Stomach smooth muscle (tissue), 2 donors: ENCODE results near the gene NRN1L.

Experiments
- H3K27ac ChIP-seq: one replicate; pipeline ENCODE4 v1.7.0; 2013; ENCODE audit warnings: mild to moderate bottlenecking, low read length, inconsistent platforms
- H3K27me3 ChIP-seq, 2 donors: one replicate each; pipeline ENCODE4 v1.7.0; 2013; ENCODE audit warnings: low read length in 2 of 2; ENCODE audit not compliant: insufficient read depth in 2 of 2, control insufficient read depth in 1 of 2
- H3K36me3 ChIP-seq, 2 donors: one replicate each; pipeline ENCODE4 v1.7.0; 2013; ENCODE audit warnings: low read length in 2 of 2; ENCODE audit not compliant: control insufficient read depth in 2 of 2, insufficient read depth in 2 of 2
- H3K4me1 ChIP-seq: one replicate; pipeline ENCODE4 v1.7.0; 2013; ENCODE audit warnings: low read length; ENCODE audit not compliant: control insufficient read depth, insufficient read depth
- H3K4me3 ChIP-seq, 2 donors: one replicate each; pipeline ENCODE4 v1.7.0; 2013; ENCODE audit warnings: low read length in 2 of 2
- H3K9ac ChIP-seq, 2 donors: one replicate each; pipeline ENCODE4 v1.7.0; 2013; ENCODE audit warnings: low read length in 2 of 2, mild to moderate bottlenecking in 1 of 2
- H3K9me3 ChIP-seq, 2 donors: one replicate each; pipeline ENCODE4 v1.7.0; 2013; ENCODE audit warnings: low read length in 2 of 2; ENCODE audit not compliant: control insufficient read depth in 2 of 2
- donor health status: healthy.
- donor health status: Pancreatic carcinoma.

Gene NRN1L

DNA sequence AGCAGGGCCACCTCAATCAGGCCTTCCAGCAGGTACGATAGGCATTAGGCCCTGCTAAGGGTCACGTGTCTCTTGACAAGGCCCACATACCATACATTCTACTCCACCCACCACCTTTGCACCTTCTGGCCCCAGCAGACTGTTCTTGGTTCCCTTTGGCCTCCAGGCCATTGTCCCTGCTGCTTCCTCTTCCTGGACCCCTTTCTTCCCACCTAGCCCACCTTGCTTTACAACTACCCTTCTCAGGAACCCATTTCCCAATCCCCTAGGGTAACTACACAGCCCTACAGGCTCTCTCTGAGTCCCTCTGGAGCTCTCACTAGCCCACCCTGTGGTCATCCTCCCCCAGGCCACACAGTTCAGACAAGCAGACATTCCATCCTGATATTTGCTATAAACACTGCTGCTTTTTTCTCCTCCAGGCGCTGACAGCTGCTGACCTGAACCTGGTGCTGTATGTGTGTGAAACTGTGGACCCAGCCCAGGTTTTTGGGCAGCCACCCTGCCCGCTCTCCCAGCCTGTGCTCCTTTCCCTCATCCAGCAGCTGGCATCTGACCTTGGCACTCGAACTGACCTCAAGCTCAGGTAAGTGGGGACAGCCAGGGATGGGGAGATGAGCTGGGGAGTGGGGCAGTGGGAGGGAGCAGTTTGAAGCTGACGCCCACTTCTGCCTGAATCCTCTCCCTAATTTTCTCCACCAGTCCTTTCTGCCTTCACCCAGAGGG lies 1.4 kb upstream of the NRN1L start:
- Histone ChIP-seq H3K27ac (peak overlapping the region; percentile 41), H3K36me3 (peaks cover 54% of the 10 kb centered on the region in 2 donors), H3K4me1 (peaks cover 15% of the 10 kb centered on the region), H3K9me3 (no peaks in the 10 kb centered on the region), H3K4me3 (no peak overlapping the region), H3K9ac (no peak overlapping the region), H3K27me3 (no peaks in the 10 kb centered on the region)

DNA sequence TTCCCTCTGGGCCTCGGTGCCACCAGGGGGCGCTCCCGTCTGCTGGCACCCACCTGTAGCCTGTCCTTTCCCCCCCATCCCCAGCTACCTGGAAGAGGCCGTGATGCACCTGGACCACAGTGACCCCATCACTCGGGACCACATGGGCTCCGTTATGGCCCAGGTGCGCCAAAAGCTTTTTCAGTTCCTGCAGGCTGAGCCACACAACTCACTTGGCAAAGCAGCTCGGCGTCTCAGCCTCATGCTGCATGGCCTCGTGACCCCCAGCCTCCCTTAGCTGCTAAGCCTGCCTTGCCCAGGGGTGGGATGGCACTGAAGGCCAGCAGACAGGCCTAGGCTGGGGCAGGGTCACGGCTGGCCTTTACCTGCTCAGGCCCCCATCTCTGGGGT lies 818 bp upstream of the NRN1L start:
- Histone ChIP-seq H3K36me3 (peaks cover 48% of the 10 kb centered on the region in 2 donors), H3K27me3 (no peaks in the 10 kb centered on the region), H3K4me3 (no peak overlapping the region), H3K4me1 (peaks cover 15% of the 10 kb centered on the region), H3K27ac (peak overlapping the region; percentile 41), H3K9ac (no peak overlapping the region), H3K9me3 (no peaks in the 10 kb centered on the region)

GRCh38 chr16:67885545-67885944 lies 860 bp downstream of the NRN1L start:
- peaks cover 31% of the 10 kb centered on the region in 2 donors for H3K36me3 ChIP-seq
- H3K27ac ChIP-seq, result peak overlapping the region; percentile 41
- H3K9me3 ChIP-seq, result no peaks in the 10 kb centered on the region
- H3K4me1 ChIP-seq, result peaks cover 15% of the 10 kb centered on the region
- no peak overlapping the region for H3K4me3 ChIP-seq
- no peak overlapping the region for H3K9ac ChIP-seq
- H3K27me3 ChIP-seq, result no peaks in the 10 kb centered on the region

GRCh38 chr16:67885976-67886375 lies 1.3 kb downstream of the NRN1L start:
- Histone ChIP-seq H3K4me1 (peaks cover 15% of the 10 kb centered on the region), H3K9ac (no peak overlapping the region), H3K9me3 (no peaks in the 10 kb centered on the region), H3K27me3 (no peaks in the 10 kb centered on the region), H3K36me3 (peaks cover 27% of the 10 kb centered on the region in 2 donors), H3K4me3 (no peak overlapping the region), H3K27ac (no peak overlapping the region)

DNA sequence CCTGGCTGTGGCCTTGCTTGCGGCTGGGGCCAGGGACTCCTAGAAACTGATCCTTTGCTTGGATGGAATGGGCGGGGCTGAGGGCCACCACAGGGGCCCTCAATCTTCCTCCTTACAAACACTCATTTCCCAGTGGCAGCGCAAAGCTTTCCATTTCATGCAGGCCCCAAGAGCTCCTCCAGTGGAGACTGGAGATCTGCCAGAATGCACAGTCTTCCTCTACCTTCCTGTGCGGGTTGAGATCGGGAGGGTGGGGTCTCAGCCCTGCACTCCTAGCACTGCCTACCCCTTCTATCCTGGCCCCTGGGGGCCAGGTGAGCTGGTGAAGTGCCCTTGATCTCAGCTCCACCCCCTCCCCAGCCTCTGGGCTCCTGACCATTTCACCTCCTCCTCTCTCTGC lies 1.7 kb downstream of the NRN1L start:
- no peaks in the 10 kb centered on the region for H3K27me3 ChIP-seq
- H3K9me3 ChIP-seq, result no peaks in the 10 kb centered on the region
- H3K27ac ChIP-seq, result no peak overlapping the region
- no peak overlapping the region for H3K4me3 ChIP-seq
- peaks cover 23% of the 10 kb centered on the region in 2 donors for H3K36me3 ChIP-seq
- no peak overlapping the region for H3K9ac ChIP-seq
- H3K4me1 ChIP-seq, result peaks cover 15% of the 10 kb centered on the region

GRCh38 chr16:67888331-67888730 lies 3.6 kb downstream of the NRN1L start:
- Histone ChIP-seq H3K27ac (no peak overlapping the region), H3K4me1 (peaks cover 21% of the 10 kb centered on the region), H3K36me3 (peaks cover 3% of the 10 kb centered on the region in 2 donors), H3K27me3 (no peaks in the 10 kb centered on the region), H3K4me3 (no peak overlapping the region), H3K9me3 (no peaks in the 10 kb centered on the region), H3K9ac (no peak overlapping the region)

GRCh38 chr16:67892375-67892774 lies 7.7 kb downstream of the NRN1L start:
- no peaks in the 10 kb centered on the region for H3K9me3 ChIP-seq
- H3K27ac ChIP-seq, result peak overlapping the region; percentile 55
- peak overlapping the region; percentile 76 to 87 for H3K4me3 ChIP-seq
- H3K27me3 ChIP-seq, result no peaks in the 10 kb centered on the region
- H3K9ac ChIP-seq, result peak overlapping the region; percentile 75 to 79
- peaks cover 29% of the 10 kb centered on the region for H3K4me1 ChIP-seq
- no peaks in the 10 kb centered on the region for H3K36me3 ChIP-seq

DNA sequence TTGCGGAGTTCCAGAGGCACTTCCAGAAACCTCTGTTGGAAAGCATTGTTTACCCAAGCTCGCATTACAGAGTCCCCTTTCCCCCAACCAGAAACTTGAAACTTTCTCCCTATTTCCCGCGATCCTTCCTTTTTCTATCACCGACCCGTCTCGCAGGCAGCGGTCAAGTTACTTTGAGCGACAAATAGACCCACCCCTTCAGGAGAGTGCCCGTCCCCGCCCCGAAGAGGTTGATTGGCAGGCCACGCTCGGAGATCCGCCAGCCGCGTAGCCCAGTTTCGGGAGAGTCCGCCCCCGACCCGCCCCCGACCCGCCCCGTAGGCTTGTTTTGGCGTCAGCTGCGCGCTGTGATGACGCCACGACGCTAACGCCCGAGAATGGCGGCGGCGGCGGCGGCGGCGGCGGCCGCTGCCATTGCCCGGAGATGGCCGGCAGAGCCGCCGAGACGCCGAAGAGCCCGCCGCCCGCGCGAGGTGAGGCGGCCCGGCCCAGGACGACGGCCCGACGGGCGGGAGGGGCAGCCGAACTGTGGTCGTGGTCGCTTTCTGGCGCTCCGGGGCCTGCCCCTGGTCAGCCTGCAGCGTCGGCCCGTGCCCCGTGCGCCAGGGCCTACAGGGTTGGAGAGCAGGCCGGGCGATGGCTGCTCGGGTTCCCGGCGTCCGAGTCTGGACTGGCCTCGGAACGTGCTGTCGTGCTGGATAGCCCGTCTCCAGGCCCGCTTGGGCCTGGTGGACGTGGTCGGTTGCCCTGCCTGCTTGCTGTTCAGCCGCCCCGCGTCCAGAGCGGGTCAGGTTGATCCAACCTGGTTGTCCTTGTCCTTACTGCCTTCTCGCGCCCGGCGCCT lies 8.4 kb downstream of the NRN1L start, which contains the start of gene PSKH1:
Gene PSKH1, plus strand, starts transcription at position 356 of the 844 bp plus-strand sequence. CDS start 15,496 bp downstream, outside the sequence.
- no peaks in the 10 kb centered on the region for H3K9me3 ChIP-seq
- H3K9ac ChIP-seq, result peak within 1 kb of the TSS; percentile 96 to 99
- peak within 1 kb of the TSS; percentile 90 for H3K27ac ChIP-seq
- no peaks in the 10 kb centered on the region for H3K36me3 ChIP-seq
- peak within 1 kb of the TSS; percentile 87 to 96 for H3K4me3 ChIP-seq
- H3K4me1 ChIP-seq, result peaks cover 30% of the 10 kb centered on the region
- H3K27me3 ChIP-seq, result no peaks in the 10 kb centered on the region

GRCh38 chr16:67893743-67894399 lies 9.2 kb downstream of the NRN1L start:
- Histone ChIP-seq H3K4me3 (peak overlapping the region; percentile 75 to 96), H3K36me3 (no peaks in the 10 kb centered on the region), H3K9me3 (no peaks in the 10 kb centered on the region), H3K27ac (peak overlapping the region; percentile 90), H3K27me3 (no peaks in the 10 kb centered on the region), H3K9ac (peak overlapping the region; percentile 96 to 99), H3K4me1 (peaks cover 30% of the 10 kb centered on the region)

DNA sequence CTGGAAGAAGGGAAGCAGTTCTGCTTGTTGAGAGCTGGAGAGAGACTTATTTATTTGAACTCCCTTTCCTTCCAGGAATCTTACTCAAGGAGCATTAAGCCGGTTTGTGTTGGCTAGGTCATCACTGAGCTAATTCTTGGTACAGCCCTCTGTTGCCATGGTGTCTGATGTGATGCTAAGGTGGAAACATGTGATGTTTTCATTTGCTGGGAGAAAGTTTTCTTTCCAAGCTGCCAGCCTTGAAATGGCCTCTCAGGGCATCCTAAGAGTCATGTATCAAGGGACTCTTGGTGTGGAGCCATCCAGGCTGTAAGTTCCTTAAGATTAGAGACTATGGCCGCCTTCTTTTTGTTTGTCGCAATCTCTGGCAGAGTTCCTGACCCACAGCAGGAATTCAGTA lies 12.5 kb downstream of the NRN1L start:
- no peaks in the 10 kb centered on the region for H3K27me3 ChIP-seq
- H3K4me3 ChIP-seq, result no peak overlapping the region
- H3K4me1 ChIP-seq, result peaks cover 28% of the 10 kb centered on the region
- H3K27ac ChIP-seq, result no peak overlapping the region
- H3K9me3 ChIP-seq, result no peaks in the 10 kb centered on the region
- H3K9ac ChIP-seq, result peak overlapping the region in 1 of 2 donors; percentile 6
- no peaks in the 10 kb centered on the region for H3K36me3 ChIP-seq
